NOMO-1 treated with DMSO at 0.1 percent for 48 hours (cell line): ENCODE measurements around the gene MLKL.
"Not testable (repeated sequence)": the region's sequence is repeated elsewhere in the genome, so short reads cannot be mapped to it uniquely, and the experiment has no call there.

Experiments
- DNase-seq: peaks from one replicate; lab custom pipeline; 2025; ENCODE audit not compliant: unreplicated experiment; lab: John Stamatoyannopoulos, UW

The MLKL gene

GRCh38 chr16:74652883-74653282 is 47.8 kb downstream of the MLKL start:
- not testable (repeated sequence) for DNase-seq

GRCh38 chr16:74652249-74652648 is 48.4 kb downstream of the MLKL start:
- DNase-seq: no peak

GRCh38 chr16:74651841-74652240 is 48.8 kb downstream of the MLKL start:
- DNase-seq: no peak

GRCh38 chr16:74650966-74651567 is 49.6 kb downstream of the MLKL start:
- no peak for DNase-seq

- no peak for DNase-seq
These were observed 50.7 kb downstream of the MLKL start for GRCh38 chr16:74649839-74650504.

DNA sequence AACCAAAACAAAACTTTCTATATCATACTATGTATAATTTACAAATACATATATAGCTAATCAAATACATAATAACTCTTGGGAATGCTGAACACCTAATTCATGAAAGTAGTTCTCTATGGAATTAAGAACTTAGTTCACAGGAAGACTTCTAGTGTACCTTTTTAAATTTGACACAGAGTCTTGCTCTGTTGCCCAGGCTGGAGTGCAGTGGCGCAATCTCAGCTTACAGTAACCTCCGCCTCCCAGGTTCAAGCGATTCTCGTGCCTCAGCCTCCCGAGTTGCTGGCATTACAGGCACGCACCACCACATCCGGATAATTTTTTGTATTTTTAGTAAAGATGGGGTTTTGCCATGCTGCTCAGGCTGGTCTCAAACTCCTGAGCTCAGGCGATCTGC is 58.7 kb downstream of the MLKL start:
- no peak for DNase-seq

DNA sequence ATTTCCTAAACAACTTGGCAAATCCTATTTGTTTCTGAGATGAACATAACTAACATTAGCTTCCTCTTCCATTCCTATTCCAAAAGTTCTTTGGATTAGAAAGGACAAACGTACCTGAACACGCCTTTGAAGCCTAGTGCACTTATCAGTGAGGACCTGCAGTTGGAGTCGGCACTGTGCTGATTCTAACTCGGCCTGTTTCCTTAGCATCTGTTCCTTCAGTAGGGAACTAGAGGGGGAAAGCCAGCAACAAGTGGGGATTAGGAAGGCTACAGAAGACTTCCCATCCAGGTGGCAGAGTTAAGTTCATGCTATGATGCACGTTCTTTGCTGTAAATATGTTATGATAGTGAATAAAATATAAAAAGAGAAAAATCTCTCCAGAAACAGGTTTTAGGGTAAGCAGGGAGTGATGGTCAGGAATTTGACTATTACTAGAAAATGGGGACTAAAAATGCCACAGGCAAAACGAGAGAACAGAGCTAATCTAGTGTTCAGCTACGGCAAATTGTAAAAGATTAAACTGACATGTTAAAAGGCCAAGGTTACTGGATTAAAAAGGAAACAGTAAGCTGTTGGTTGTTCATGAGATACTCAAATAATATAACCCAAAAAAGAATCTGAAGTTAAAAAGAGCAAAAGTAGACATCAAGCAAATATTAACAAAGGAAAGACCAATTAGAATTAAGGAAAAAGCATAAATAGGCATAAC is 62.8 kb downstream of the MLKL start:
- no peak for DNase-seq

DNA sequence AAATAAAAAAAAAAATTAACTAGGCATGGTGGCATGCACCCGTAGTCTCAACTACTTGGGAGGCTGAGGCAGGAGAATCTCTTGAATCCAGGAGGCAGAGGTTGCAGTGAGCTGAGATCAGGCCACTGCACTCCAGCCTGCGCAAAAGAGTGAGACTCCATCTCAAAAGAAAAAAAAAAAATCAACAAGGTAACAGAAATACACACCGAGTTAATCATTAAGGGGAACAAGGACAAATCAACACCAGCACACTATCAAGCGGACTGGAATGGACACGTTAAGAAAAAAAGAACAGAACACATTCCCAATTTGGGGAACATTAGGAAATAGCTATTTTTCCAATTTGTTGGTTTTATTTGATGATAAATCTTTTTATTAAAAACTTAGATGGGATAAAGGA is 65.4 kb downstream of the MLKL start:
- DNase-seq: no peak

DNA sequence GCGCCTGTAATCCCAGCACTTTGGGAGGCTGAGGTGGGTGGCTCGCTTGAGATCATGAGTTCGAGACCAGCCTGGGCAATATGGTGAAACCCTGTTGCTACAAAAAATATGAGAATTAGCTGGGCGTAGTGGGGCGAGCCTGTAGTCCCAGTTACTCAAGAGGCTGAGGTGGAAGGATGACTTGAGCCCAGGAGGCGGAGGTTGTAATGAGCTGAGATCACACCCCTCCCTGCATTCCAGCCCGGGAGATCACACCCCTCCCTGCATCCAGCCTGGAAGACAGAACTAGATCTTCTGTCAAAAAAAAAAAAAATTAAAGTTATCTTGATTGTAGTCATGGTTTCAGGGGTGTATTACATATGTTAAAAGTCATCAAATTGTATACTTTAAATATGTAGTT is 67.0 kb downstream of the MLKL start:
- DNase-seq: no peak

- DNase-seq: no peak
These were observed 73.0 kb downstream of the MLKL start for GRCh38 chr16:74627506-74628220.

- no peak for DNase-seq
These were observed 73.8 kb downstream of the MLKL start for GRCh38 chr16:74626741-74627416.

GRCh38 chr16:74625500-74626350 is 74.9 kb downstream of the MLKL start:
- DNase-seq: no peak

DNA sequence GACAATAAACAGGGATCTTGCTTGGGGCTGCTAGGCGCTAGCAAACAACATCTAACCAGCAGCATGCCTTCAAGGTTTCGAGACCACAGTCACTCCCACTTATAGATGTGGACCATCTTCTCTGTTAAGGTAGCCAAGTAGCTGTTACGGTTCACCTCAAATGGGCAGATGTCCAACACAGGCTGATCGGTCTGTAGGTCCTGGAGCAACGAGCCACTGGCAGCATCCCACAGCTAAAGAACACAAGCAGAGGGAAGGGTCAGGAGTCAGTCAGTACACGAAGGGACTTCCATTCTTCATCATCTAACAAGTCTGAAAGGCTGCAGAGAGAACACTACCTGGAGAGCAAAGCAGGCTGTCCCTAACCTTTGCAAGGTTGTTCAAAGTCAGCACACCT is 76.8 kb downstream of the MLKL start:
- DNase-seq: no peak

GRCh38 chr16:74623214-74623838 is 77.3 kb downstream of the MLKL start:
- peak; percentile 16 for DNase-seq

GRCh38 chr16:74622005-74622404 is 78.7 kb downstream of the MLKL start:
- DNase-seq: no peak
